Measurements from ENCODE around the gene ALDH1L2.

ALDH1L2 gene

GRCh38 chr12:105083031-105083430 lies 1.2 kb downstream of the ALDH1L2 start:
- DNase-seq: peak; percentile 18

GRCh38 chr12:105078712-105079570 lies 5.3 kb downstream of the ALDH1L2 start:
- DNase-seq: no peak

GRCh38 chr12:105077435-105077834 lies 6.8 kb downstream of the ALDH1L2 start:
- no peak for DNase-seq

- no peak for DNase-seq
Observed at GRCh38 chr12:105076913-105077312, 7.3 kb downstream of the ALDH1L2 start.

- DNase-seq: peak; percentile 69
Observed at GRCh38 chr12:105076098-105076497, 8.2 kb downstream of the ALDH1L2 start.

- DNase-seq: no peak
Observed at GRCh38 chr12:105072888-105073488, 11.3 kb downstream of the ALDH1L2 start.

- no peak for DNase-seq
Observed at GRCh38 chr12:105071981-105072380, 12.3 kb downstream of the ALDH1L2 start.

- DNase-seq: no peak
Observed at GRCh38 chr12:105069936-105070702, 14.1 kb downstream of the ALDH1L2 start.

GRCh38 chr12:105067511-105068031 lies 16.7 kb downstream of the ALDH1L2 start:
- no peak for DNase-seq

- DNase-seq: no peak
Observed at GRCh38 chr12:105064564-105065178, 19.6 kb downstream of the ALDH1L2 start.

GRCh38 chr12:105060715-105061378 lies 23.4 kb downstream of the ALDH1L2 start:
- no peak for DNase-seq

- DNase-seq: peak; percentile 8
Observed at GRCh38 chr12:105057174-105057573, 27.1 kb downstream of the ALDH1L2 start.

- DNase-seq: peak; percentile 72
Observed at GRCh38 chr12:105053116-105053572, 31.1 kb downstream of the ALDH1L2 start.

GRCh38 chr12:105051981-105052380 lies 32.3 kb downstream of the ALDH1L2 start:
- DNase-seq: no peak

GRCh38 chr12:105048315-105048714 lies 35.9 kb downstream of the ALDH1L2 start:
- no peak for DNase-seq

GRCh38 chr12:105047308-105047707 lies 37.0 kb downstream of the ALDH1L2 start:
- DNase-seq: peak; percentile 3

GRCh38 chr12:105041186-105041585 lies 43.1 kb downstream of the ALDH1L2 start:
- no peak for DNase-seq

- DNase-seq: no peak
Observed at GRCh38 chr12:105040476-105040875, 43.8 kb downstream of the ALDH1L2 start.

- no peak for DNase-seq
Observed at GRCh38 chr12:105036937-105037649, 47.2 kb downstream of the ALDH1L2 start.

GRCh38 chr12:105033851-105034250 lies 50.4 kb downstream of the ALDH1L2 start:
- no peak for DNase-seq

- no peak for DNase-seq
Observed at GRCh38 chr12:105032703-105033357, 51.4 kb downstream of the ALDH1L2 start.
